GM18909 (cell line): ENCODE results near the gene MMP15.

ENCODE experiments used
- ATAC-seq: cut with Tn5 transposase; IDR thresholded peaks from one replicate; pipeline ENCODE4 v1.9.1; 2021; ENCODE audit warnings: mild to moderate bottlenecking; ENCODE audit not compliant: unreplicated experiment, poor library complexity

MMP15 gene

GRCh38 chr16:58031016-58031800 is 5.7 kb downstream of the MMP15 start:
- no peak for ATAC-seq

GRCh38 chr16:58032710-58033293 is 7.2 kb downstream of the MMP15 start:
- ATAC-seq: no peak

DNA sequence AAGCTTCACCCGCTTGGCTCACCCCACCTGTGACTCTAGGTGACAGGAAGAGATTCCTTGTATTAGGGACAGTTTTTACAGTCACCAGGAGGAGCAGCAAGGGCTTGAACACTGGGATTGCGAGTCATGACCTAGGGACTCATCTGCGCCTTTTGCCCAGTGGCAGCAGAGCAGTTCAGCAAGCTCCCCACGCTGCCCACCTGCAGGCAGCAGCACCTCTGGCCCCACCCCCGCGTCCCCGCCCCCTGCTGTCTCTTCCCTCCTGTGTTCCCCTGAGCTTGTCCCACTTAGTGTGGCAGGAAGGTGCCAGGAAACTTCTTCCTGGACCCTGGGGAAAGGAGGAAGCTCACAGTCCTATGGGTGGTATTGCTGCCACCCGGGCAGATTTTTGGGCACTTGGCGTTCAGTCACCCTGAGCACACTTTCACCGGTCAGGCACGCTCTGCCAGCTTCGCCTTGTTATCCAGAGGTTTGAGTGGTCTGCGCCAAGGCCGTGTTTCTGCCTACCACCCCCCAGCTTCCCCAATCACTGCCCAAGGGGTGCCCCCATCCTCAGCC is 8.7 kb downstream of the MMP15 start:
- ATAC-seq: no peak

DNA sequence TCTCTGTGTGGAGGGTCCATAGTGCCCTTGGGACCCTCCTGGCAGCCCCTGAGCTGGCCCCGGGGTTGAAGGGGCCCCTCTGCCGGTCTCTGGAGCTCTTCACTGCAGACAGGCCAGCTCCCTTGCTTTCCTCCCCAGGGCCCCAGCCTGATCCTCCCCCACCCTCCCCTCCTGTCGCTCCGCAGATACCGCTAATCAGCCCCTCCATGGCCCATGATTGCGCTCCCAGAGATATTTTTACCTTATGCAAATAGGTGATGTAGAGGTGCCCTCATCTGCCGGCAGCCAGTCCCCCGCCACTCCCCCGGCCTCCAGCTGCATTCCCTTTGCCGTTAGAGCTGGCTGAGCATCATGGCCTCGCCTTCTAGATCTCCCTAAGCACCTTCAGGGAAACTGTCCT is 9.2 kb downstream of the MMP15 start:
- ATAC-seq: no peak

DNA sequence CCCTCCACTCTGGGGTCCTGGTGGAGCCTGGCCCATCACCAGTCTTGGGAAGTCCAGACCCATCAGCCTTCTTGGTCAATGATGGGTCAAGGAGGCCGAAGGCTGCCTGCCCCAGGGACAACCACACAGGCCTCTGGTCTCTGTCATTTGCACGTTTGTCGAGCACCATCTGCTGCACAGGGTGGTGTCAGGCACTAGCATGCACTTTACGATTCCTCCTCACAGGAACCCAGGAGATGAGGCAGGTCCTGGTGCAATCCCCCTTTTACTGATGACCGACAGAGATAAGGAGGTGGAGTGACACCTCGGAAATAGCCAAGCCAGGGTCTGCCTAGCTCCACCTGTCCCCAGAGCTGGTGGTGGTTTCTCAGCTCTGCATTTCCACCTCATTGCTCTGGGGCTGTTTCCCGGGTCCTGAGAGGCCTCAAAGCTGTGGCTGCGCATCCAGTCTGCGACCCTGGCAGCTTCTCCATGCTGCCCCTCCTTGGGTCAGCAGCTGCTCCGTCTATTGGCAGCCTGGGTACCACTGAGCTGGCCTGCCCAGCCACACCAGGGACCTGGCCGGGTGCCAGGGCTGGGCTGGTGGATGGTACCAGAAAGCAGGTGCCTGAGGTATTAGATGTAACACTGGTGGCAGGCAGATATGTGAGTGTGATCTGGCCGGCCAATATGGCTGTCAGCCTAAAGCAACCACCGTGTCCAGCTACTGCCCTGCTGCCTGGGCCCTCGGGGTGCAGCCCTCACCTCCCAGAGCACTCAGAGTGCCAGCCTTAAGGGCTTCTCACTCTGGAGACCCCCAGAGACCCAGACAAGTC is 10.0 kb downstream of the MMP15 start:
- no peak for ATAC-seq

DNA sequence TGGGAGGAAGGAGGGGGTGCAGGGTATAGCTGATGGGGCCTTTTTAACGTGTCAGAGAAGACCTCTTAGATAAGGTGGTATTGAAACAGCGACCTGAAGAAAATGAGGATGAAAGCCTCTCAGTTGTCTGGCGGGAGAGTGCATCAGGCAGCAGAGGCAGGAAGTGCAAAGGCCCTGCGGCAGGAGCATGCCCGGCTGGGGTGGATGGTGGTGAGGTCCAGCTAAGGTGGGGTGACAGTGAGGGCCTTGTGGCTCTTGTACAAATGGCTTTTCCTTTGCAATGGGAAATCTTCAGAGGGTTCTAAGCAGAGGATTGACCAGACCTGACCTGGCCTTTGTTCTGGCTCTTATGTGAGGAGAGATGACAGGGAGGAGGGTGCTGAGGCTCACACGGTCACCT is 11.4 kb downstream of the MMP15 start:
- no peak for ATAC-seq

DNA sequence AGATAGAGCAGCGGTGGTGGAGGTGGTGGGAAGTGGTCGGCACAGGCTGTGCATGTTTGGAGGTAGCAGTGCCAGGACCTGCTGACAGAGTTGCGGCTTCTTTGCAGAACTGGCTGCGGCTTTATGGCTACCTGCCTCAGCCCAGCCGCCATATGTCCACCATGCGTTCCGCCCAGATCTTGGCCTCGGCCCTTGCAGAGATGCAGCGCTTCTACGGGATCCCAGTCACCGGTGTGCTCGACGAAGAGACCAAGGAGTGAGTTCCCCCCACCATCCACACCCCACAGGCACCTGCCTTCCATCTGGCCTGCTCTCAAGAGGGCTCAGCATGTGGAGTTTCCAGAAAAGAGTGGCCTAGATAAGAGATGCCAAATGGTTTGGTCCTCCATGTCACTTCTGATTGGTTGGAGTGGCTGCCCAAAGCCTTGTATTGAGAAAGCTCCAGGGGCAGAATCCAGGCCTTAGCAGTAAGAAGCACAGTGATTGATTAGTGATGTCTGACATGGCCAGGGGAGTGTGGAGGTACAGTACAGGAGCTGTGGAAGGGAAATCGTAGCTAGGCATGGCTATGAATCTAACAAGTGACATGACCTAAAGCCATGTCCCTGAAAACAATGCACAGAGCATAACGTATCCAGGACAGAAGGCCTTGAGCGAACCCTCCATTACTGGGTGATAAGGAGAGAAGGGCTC is 12.0 kb downstream of the MMP15 start:
- ATAC-seq: no peak

DNA sequence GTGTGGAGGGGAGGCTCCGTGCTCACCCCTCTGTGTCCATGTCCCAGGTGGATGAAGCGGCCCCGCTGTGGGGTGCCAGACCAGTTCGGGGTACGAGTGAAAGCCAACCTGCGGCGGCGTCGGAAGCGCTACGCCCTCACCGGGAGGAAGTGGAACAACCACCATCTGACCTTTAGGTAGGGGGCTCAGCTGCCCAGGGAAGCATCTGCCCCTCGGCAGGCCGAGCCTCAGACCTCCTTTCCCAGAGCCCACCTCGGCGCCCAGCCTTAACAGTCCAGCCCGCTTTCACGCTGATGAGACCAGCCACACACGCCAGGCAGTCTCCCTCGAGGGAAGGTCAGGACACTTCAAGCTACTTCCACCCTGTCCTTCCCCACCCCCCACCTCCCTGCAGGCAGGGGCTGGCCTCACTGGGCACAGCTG is 12.7 kb downstream of the MMP15 start:
- no peak for ATAC-seq

DNA sequence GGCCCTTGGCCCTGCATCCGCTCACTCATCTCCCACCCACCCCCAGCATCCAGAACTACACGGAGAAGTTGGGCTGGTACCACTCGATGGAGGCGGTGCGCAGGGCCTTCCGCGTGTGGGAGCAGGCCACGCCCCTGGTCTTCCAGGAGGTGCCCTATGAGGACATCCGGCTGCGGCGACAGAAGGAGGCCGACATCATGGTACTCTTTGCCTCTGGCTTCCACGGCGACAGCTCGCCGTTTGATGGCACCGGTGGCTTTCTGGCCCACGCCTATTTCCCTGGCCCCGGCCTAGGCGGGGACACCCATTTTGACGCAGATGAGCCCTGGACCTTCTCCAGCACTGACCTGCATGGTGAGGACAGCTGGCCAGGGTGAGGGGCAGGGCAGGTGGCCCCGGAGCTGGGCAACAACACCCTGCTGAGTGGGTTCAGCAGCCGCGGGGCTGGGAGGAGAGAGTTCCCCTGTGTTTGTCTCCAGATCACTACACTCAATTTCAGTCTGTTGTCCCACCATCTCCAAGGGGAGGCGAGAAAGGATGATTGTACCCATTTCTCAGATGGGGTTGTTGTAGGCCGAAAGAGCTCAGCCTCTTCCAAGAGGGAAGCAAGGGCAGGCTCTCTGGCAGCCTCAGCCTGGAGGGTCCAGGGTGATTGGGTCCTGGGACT is 14.4 kb downstream of the MMP15 start:
- ATAC-seq: no peak

DNA sequence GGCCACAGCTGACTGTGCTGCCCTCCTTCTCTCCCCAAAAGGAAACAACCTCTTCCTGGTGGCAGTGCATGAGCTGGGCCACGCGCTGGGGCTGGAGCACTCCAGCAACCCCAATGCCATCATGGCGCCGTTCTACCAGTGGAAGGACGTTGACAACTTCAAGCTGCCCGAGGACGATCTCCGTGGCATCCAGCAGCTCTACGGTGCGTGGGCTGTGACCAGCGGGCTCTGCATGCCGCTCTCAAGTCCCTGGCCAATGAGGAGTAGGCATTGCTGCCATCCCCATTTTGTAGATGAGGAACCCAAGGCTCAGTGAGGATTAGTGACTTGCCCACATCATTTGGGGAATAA is 14.9 kb downstream of the MMP15 start:
- no peak for ATAC-seq

- no peak for ATAC-seq
These were observed 15.5 kb downstream of the MMP15 start for GRCh38 chr16:58040945-58041627.

GRCh38 chr16:58041628-58041955 is 16.0 kb downstream of the MMP15 start:
- no peak for ATAC-seq

DNA sequence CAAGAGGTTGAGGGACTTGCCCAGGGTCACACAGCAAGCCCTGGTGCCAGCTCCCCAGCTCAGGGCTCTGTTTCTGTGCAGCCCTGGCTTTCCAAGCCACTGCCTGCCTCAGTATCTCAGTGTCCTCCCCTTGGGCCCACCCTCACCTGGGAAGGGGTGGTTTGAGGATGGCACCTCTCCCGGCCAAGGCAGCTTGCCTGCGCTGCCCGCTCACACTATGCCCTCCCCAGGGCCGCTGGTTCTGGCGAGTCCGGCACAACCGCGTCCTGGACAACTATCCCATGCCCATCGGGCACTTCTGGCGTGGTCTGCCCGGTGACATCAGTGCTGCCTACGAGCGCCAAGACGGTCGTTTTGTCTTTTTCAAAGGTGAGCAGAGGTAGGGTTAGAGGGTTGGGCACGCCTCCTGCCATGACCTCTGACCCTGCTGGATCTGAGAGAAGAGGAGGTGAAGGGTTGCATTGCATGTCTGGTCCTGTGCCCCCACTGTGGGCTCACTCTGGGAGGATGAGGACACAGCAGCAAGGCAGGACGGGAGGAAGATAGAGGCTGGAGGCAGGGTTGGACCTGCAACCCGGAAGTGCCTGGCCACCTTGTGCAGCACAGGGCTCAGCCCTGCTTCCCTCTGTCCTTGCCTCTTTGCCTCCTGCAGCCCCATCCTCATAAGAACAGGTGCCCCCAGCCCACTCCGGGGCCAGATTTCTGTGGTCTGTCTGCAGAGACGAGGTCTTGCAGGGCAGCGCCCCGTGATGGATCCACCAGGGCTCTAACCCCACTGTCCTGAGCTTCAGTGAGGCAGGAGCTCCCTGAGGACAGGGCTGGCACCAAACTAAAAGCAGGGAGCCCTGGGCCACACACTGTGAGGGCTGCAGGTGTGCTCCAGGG is 16.7 kb downstream of the MMP15 start:
- no peak for ATAC-seq

DNA sequence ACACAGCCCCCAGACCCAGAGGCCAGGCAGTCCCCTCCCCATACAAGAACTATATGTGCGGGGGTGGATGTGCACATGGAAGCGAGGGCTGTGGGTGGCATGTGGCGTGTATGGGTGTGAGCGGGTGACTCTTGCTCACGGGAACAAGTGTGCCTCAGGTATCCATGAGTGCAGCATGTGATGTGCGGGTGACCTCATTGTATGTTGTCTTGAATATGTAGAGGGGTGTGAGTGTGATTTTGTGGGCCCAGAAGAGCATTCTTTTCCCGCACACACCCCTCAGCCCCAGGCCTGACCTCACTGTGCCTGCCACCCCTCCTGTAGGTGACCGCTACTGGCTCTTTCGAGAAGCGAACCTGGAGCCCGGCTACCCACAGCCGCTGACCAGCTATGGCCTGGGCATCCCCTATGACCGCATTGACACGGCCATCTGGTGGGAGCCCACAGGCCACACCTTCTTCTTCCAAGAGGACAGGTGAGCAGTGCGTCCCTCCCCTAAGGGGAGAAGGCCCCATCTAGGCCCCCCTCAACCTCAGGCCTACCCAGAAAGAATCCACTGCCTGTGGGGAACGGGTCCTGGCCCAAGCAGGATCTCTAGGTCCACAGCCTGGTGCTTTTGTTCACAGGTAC is 17.4 kb downstream of the MMP15 start:
- no peak for ATAC-seq

DNA sequence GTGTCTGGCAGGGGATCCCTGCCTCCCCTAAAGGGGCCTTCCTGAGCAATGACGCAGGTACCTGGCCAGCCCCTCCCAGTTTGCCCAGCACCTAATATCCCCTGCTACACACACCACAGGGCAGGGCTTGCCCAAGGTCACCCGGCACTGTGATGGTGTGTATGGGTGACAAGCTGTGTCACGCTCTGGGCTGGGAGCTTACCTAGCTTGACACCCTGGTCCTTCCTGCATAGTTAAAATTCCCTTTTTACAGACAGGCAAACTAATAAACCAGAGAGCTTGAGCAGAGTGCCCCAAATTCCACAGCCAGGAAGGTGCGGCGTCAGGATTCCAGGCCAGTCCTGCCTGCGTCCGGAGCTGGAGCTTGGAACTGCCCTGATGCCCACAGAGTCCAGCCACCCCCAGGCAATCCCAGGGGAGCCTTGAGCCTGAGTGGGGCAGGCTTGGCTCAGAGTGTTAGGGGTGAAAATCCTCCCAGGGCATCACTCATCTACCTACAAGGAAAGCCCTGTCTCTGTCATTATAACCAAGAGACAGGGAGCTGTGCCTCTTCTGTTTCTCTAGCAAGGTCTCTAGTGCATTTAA is 18.1 kb downstream of the MMP15 start:
- ATAC-seq: no peak

GRCh38 chr16:58044266-58045019 is 18.9 kb downstream of the MMP15 start:
- no peak for ATAC-seq

- ATAC-seq: no peak
These were observed 19.5 kb downstream of the MMP15 start for GRCh38 chr16:58045096-58045495.
